HG03139 (cell line): ENCODE data around the gene TMEM82.
"Not testable (repeated sequence)": the region's sequence is repeated elsewhere in the genome, so short reads cannot be mapped to it uniquely, and the experiment has no call there.

Source experiments
- ATAC-seq: cut with Tn5 transposase; IDR thresholded peaks from one replicate; pipeline ENCODE4 v1.9.1; 2021; ENCODE audit not compliant: unreplicated experiment

Gene TMEM82

GRCh38 chr1:15742339-15742801 lies at the start of gene TMEM82:
Gene TMEM82 (plus strand): TSS chr1:15742499. CDS start chr1:15742560, 61 bp downstream.
- no peak for ATAC-seq

- no peak for ATAC-seq
These were observed 48.9 kb upstream of the TMEM82 start for GRCh38 chr1:15693371-15693770.

GRCh38 chr1:15696956-15697521 lies 45.3 kb upstream of the TMEM82 start:
- ATAC-seq, result peak; percentile 86

- ATAC-seq, result no peak
These were observed 44.1 kb upstream of the TMEM82 start for GRCh38 chr1:15698201-15698600.

GRCh38 chr1:15699321-15699720 lies 43.0 kb upstream of the TMEM82 start:
- ATAC-seq, result not testable (repeated sequence)

- ATAC-seq, result no peak
These were observed 41.8 kb upstream of the TMEM82 start for GRCh38 chr1:15700508-15700907.

GRCh38 chr1:15701784-15702183 lies 40.5 kb upstream of the TMEM82 start:
- ATAC-seq, result no peak

GRCh38 chr1:15702722-15703550 lies 39.4 kb upstream of the TMEM82 start:
- ATAC-seq, result no peak

GRCh38 chr1:15703562-15703961 lies 38.7 kb upstream of the TMEM82 start:
- no peak for ATAC-seq

GRCh38 chr1:15704526-15705183 lies 37.6 kb upstream of the TMEM82 start:
- ATAC-seq, result no peak

GRCh38 chr1:15705184-15705566 lies 37.1 kb upstream of the TMEM82 start:
- no peak for ATAC-seq

- ATAC-seq, result no peak
These were observed 35.5 kb upstream of the TMEM82 start for GRCh38 chr1:15706751-15707150.

- ATAC-seq, result no peak
These were observed 34.9 kb upstream of the TMEM82 start for GRCh38 chr1:15707239-15707925.

- ATAC-seq, result no peak
These were observed 33.7 kb upstream of the TMEM82 start for GRCh38 chr1:15708486-15709137.

GRCh38 chr1:15709226-15709625 lies 33.1 kb upstream of the TMEM82 start:
- no peak for ATAC-seq

GRCh38 chr1:15712168-15712567 lies 30.1 kb upstream of the TMEM82 start:
- ATAC-seq, result no peak

- ATAC-seq, result no peak
These were observed 27.7 kb upstream of the TMEM82 start for GRCh38 chr1:15714406-15715136.

- ATAC-seq, result no peak
These were observed 24.7 kb upstream of the TMEM82 start for GRCh38 chr1:15717418-15718125.

GRCh38 chr1:15718199-15718601 lies 24.1 kb upstream of the TMEM82 start:
- no peak for ATAC-seq
